H1 (cell line): ENCODE data around the gene TFDP3.

Experiments used
- BCL11A ChIP-seq, 2 experiments: IDR thresholded peaks; one replicate each; pipeline ENCODE4 v1.6.1; 2011; ENCODE audit warnings: low read depth in 2 of 2, low read length in 2 of 2, mild to moderate bottlenecking in 2 of 2
- CREB1 ChIP-seq: IDR thresholded peaks from 2 replicates; pipeline ENCODE4 v1.6.1; 2012; ENCODE audit warnings: inconsistent platforms
- CTCF ChIP-seq, 3 experiments: IDR thresholded peaks; 1 replicate in 2 of 3; 2 replicates in 1 of 3; pipeline versions ENCODE4 v1.5.1 to v1.6.1; 2011; ENCODE audit warnings: low read length in 3 of 3, mild to moderate bottlenecking in 3 of 3, inconsistent platforms in 2 of 3, low read depth in 1 of 3, moderate library complexity in 1 of 3; ENCODE audit not compliant: insufficient read depth in 1 of 3; ENCODE audit errors: control extremely low read depth in 1 of 3
- EGR1 ChIP-seq: IDR thresholded peaks from 2 replicates; pipeline ENCODE4 v1.6.1; 2011; ENCODE audit warnings: low read depth, low read length, borderline replicate concordance
- EP300 ChIP-seq, 2 experiments: IDR thresholded peaks; 1 replicate in 1 of 2; 2 replicates in 1 of 2; pipeline ENCODE4 v1.6.1; 2011 to 2012; ENCODE audit warnings: low read depth in 2 of 2, low read length in 2 of 2, mild to moderate bottlenecking in 2 of 2, borderline replicate concordance in 1 of 2, inconsistent platforms in 1 of 2, moderate library complexity in 1 of 2
- KDM5A ChIP-seq: fragments of 200-600 bp; IDR thresholded peaks from 2 replicates; pipeline ENCODE4 v1.7.1; 2012; ENCODE audit warnings: mild to moderate bottlenecking, low read length, inconsistent platforms, mixed read lengths
- MAX ChIP-seq: IDR thresholded peaks from 2 replicates; pipeline ENCODE4 v1.6.1; 2012; ENCODE audit warnings: inconsistent platforms
- NRF1 ChIP-seq: IDR thresholded peaks from 2 replicates; pipeline ENCODE4 v1.6.1; 2011; ENCODE audit warnings: mild to moderate bottlenecking, low read depth, low read length, improper control_type of control experiment
- POLR2A ChIP-seq, 2 experiments: IDR thresholded peaks; 1 replicate in 1 of 2; 2 replicates in 1 of 2; pipeline ENCODE4 v1.6.1; 2011; ENCODE audit warnings: low read depth in 2 of 2, low read length in 2 of 2, mild to moderate bottlenecking in 2 of 2; ENCODE audit errors: control extremely low read depth in 1 of 2
- POLR2AphosphoS5 ChIP-seq: IDR thresholded peaks from 2 replicates; pipeline ENCODE4 v1.6.1; 2011; ENCODE audit warnings: low read depth, low read length

- TF ChIP-seq POLR2AphosphoS5 (no peak), EGR1 (no peak), CTCF (IDR thresholded peaks at IDR 0.05; ENCODE audit: control extremely low read depth in 1 of 3, insufficient read depth in 1 of 3, low read depth in 1 of 3, low read length in 3 of 3) (no peak), MAX (no peak), CREB1 (no peak), POLR2A (IDR thresholded peaks at IDR 0.05; ENCODE audit: control extremely low read depth in 1 of 2, low read depth in 2 of 2, low read length in 2 of 2) (no peak), NRF1 (no peak), BCL11A (IDR thresholded peaks at IDR 0.05; ENCODE audit: low read depth in 2 of 2, low read length in 2 of 2) (no peak), KDM5A (no peak), EP300 (IDR thresholded peaks at IDR 0.05; ENCODE audit: borderline replicate concordance in 1 of 2, low read depth in 2 of 2, low read length in 2 of 2) (no peak)
Measured at GRCh38 chrX:133251204-133251603, 33.0 kb upstream of the TFDP3 start.
